ENCODE data around the gene NDUFA13.

The NDUFA13 gene

GRCh38 chr19:19501798-19502197 is 14.2 kb upstream of the NDUFA13 start:
- TF ChIP-seq, protein P1, sequence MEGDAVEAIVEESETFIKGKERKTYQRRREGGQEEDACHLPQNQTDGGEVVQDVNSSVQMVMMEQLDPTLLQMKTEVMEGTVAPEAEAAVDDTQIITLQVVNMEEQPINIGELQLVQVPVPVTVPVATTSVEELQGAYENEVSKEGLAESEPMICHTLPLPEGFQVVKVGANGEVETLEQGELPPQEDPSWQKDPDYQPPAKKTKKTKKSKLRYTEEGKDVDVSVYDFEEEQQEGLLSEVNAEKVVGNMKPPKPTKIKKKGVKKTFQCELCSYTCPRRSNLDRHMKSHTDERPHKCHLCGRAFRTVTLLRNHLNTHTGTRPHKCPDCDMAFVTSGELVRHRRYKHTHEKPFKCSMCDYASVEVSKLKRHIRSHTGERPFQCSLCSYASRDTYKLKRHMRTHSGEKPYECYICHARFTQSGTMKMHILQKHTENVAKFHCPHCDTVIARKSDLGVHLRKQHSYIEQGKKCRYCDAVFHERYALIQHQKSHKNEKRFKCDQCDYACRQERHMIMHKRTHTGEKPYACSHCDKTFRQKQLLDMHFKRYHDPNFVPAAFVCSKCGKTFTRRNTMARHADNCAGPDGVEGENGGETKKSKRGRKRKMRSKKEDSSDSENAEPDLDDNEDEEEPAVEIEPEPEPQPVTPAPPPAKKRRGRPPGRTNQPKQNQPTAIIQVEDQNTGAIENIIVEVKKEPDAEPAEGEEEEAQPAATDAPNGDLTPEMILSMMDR (IDR thresholded peaks at IDR 0.05; ENCODE audit: low read depth, low read length): no peak
- no peak for DNase-seq (ENCODE audit: extremely low read depth, low read depth)

- no peak for DNase-seq (ENCODE audit: extremely low read depth, low read depth)
- TF ChIP-seq, protein P1 (IDR thresholded peaks at IDR 0.05; ENCODE audit: low read depth, low read length): no peak
Observed at GRCh38 chr19:19502281-19502680, 13.7 kb upstream of the NDUFA13 start.

DNA sequence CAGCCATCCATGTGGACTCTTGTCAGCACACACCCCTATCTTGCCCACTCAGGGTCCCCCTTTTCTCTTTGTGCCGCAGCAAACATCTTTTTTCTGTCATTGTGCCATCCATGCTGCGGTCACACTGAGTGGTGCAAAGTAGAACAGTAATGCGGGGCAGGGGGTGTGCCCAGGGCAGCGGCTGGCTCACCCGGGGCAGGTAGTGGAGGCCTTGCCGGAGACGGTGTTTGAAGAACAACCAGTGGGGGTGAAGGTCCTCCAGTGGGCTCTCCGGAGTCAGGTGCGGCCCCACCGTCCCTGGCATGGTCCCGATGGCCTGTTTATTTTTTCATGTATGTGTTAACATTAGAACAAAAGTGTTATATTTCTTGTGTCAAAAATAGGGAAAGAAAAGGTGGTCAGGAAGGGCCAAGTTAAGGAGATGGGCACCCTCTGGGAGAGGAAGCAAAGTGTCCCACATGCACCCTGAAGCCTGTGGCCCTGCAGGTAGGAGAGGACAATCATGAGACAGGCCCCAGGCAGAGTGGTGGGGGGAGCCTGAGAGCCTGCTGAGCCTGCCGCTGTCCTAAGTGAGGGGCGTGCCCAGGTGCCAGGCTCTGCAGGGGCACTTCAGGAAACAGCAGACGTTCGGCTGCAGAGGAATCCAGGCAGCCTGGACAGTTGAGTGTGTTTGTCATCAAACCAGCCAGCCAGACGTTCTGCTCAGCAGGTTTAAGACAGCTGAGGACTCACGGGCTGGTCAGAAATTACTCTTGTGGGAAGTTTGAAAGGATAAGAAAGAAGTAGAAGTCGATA is 13.0 kb upstream of the NDUFA13 start:
- no peak for DNase-seq (ENCODE audit: extremely low read depth, low read depth)
- TF ChIP-seq, protein P1 (IDR thresholded peaks at IDR 0.05; ENCODE audit: low read depth, low read length): no peak

DNA sequence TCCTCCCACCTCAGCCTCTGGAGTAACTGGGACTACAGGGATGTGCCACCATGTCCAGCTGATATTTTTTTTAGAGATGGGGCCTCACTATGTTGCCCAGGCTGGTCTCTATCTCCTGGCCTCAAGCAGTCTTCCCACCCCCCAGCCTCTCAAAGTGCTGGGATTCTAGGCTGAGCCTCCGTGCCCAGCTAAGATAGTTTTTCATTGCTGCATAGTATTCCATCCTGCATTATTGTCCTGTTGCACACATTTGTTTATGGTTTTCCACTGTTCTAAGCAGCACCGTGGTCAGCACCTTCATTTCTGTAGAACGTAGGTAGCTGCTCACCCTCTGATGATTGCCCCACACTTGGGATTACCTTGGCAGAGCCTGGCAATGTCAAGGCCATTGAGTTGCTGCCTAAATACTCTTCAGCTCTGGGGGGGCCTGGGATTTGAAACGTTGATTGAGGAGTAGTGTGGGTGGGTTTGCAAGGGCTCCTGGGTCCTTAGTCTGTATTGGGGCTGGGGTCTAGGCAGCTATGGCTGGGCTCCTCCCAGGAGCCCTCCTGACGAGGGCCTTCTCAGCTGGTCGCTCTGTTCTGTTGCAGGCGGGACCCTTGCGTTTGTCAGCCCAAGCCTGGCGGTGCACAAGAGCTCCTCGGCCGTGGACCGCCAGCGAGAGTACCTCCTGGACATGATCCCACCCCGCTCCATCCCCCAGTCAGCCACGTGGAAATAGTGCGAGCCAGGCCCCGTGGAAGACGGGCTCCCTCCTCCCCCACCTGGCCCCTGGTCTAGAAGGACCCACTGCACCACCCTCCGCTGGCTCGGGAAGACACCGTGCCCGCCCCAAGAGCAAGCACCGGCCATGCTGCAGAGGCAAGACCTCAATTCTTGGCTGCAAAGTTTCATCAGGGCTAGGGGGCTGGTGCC is 11.0 kb upstream of the NDUFA13 start:
- no peak for DNase-seq (ENCODE audit: extremely low read depth, low read depth)

DNA sequence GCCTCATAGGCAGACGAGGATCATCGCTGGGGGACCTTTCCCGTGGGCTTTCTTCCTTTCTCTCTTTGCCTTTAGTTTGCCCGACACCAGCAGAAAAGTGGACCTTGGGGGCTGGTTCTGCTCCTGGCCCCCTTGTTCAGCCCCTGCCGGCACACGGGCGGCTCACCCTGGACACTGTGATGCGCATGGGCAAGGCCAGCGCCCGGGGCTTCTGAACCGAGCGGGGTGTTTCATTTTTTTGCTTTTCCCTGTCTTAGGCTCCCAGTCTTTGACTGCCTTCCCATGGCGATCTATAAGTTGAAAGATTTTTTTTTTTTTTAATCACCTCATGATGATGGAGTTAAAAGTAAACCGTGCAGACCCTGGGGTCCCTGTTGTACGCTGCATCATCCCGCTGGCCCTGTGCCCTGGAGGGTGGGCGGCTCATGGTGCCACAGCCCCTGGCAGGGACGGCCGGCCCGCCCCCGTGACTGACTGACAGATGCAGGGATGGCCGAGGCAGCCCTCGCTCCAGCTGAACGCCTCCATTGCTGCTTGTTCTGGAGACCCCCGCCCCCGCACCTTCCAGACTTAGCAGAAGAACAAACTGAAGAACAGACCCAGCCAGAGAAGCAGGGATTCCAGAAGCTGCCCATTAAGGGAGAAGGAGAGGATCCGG is 10.2 kb upstream of the NDUFA13 start:
- TF ChIP-seq, protein P1 (IDR thresholded peaks at IDR 0.05; ENCODE audit: low read depth, low read length): no peak
- DNase-seq (ENCODE audit: extremely low read depth, low read depth): no peak

More for the DNA sequence above, 11.0 kb upstream of the NDUFA13 start:
- TF ChIP-seq, protein P1 (IDR thresholded peaks at IDR 0.05; ENCODE audit: low read depth, low read length): no peak

- DNase-seq (ENCODE audit: extremely low read depth, low read depth): no peak
- TF ChIP-seq, protein P1 (IDR thresholded peaks at IDR 0.05; ENCODE audit: low read depth, low read length): no peak
Observed at GRCh38 chr19:19506592-19506991, 9.4 kb upstream of the NDUFA13 start.
